ENCODE data around the gene DNAJC4.

The DNAJC4 gene

GRCh38 chr11:64266339-64266738 lies 36.0 kb downstream of the DNAJC4 start:
- TF ChIP-seq CTCF (IDR thresholded peaks at IDR 0.05), result no peak
- Histone ChIP-seq H3K4me3 (no peak overlapping the region), H3K27ac (no peak overlapping the region)
- no peak for DNase-seq (ENCODE audit: low spot score)

- H3K4me3 ChIP-seq, result no peak overlapping the region
- DNase-seq (ENCODE audit: low spot score), result no peak
- no peak for TF ChIP-seq CTCF (IDR thresholded peaks at IDR 0.05)
- peak overlapping the region; percentile 85 to 95 for H3K27ac ChIP-seq
These were observed 37.0 kb downstream of the DNAJC4 start for GRCh38 chr11:64267207-64267945.

- peak overlapping the region; percentile 85 for H3K4me3 ChIP-seq
- no peak for DNase-seq (ENCODE audit: low spot score)
- H3K27ac ChIP-seq, result peak overlapping the region; percentile 85 to 95
- TF ChIP-seq CTCF (IDR thresholded peaks at IDR 0.05), result no peak
These were observed 37.9 kb downstream of the DNAJC4 start for GRCh38 chr11:64268025-64268892.

- peak overlapping the region; percentile 85 to 95 for H3K27ac ChIP-seq
- TF ChIP-seq CTCF (IDR thresholded peaks at IDR 0.05), result no peak
- peak overlapping the region; percentile 85 for H3K4me3 ChIP-seq
- DNase-seq (ENCODE audit: low spot score), result peak; percentile 89
These were observed 38.7 kb downstream of the DNAJC4 start for GRCh38 chr11:64268893-64269539.

- peak; percentile 99 for DNase-seq (ENCODE audit: low spot score)
- no peak for TF ChIP-seq CTCF (IDR thresholded peaks at IDR 0.05)
- peak overlapping the region; percentile 85 for H3K4me3 ChIP-seq
- H3K27ac ChIP-seq, result peak overlapping the region; percentile 85 to 98
These were observed 39.3 kb downstream of the DNAJC4 start for GRCh38 chr11:64269540-64270220.

GRCh38 chr11:64275031-64275800 lies 44.9 kb downstream of the DNAJC4 start:
- H3K27ac ChIP-seq, result no peak overlapping the region
- TF ChIP-seq CTCF (IDR thresholded peaks at IDR 0.05), result no peak

More at GRCh38 chr11:64275031-64275800, 44.9 kb downstream of the DNAJC4 start:
- no peak for DNase-seq (ENCODE audit: low spot score)
- H3K4me3 ChIP-seq, result no peak overlapping the region

Measured in coronary artery (tissue), 2 donors.